Transverse colon (tissue), 4 donors: ENCODE data around the gene TST. TPM values are rescaled to one million over a fixed set of nuclear protein-coding genes. Genes with fewer than 3 reads are reported as not detected.

Experiments used
- DNase-seq: peaks from one replicate; pipeline ENCODE4 v3.0.0-alpha.2; 2019
- H3K27ac ChIP-seq, 4 donors: fragments of 200-600 bp; sonication (generic); 2 replicates each; pipeline ENCODE4 v1.5.1; 2016 to 2018; ENCODE audit warnings: inconsistent platforms in 4 of 4
- H3K27me3 ChIP-seq: fragments of 200-600 bp; sonication (generic); 2 replicates; pipeline ENCODE4 v1.5.1; 2017; ENCODE audit warnings: inconsistent platforms
- H3K36me3 ChIP-seq, 4 donors: fragments of 200-600 bp; sonication (generic); 2 replicates each; pipeline ENCODE4 v1.5.1; 2017 to 2019; ENCODE audit warnings: inconsistent platforms in 4 of 4
- H3K4me1 ChIP-seq, 4 donors: fragments of 200-600 bp; sonication (generic); 2 replicates each; pipeline ENCODE4 v1.5.1; 2017 to 2020; ENCODE audit warnings: inconsistent platforms in 4 of 4
- H3K4me3 ChIP-seq, 4 donors: fragments of 200-600 bp; sonication (generic); 1 replicate in 1 of 4; 2 replicates in 3 of 4; pipeline versions ENCODE4 v1.5.1 to v1.6.1; 2017 to 2019; ENCODE audit warnings: inconsistent platforms in 4 of 4
- H3K9me3 ChIP-seq, 2 donors: fragments of 200-600 bp; sonication (generic); 2 replicates each; pipeline ENCODE4 v1.5.1; 2017 to 2019; ENCODE audit warnings: inconsistent platforms in 2 of 2
- CTCF ChIP-seq, 5 experiments: fragments of 200-600 bp in 3 of 5; fragments of 450-650 bp in 2 of 5; sonication (generic) in 3 of 5; IDR thresholded peaks; 1 replicate in 2 of 5; 2 replicates in 3 of 5; pipeline ENCODE4 v1.5.1; 2016 to 2017; ENCODE audit warnings: antibody characterized with exemption in 5 of 5, inconsistent platforms in 3 of 5, mild to moderate bottlenecking in 2 of 5, moderate library complexity in 1 of 5
- EP300 ChIP-seq: sonication (generic); formaldehyde crosslinking; IDR thresholded peaks from one replicate; pipeline ENCODE4 v1.6.1; 2017; ENCODE audit warnings: antibody characterized with exemption, low read depth
- POLR2A ChIP-seq: fragments of 450-650 bp; IDR thresholded peaks from one replicate; pipeline ENCODE4 v1.6.1; 2016; ENCODE audit warnings: antibody characterized with exemption, mild to moderate bottlenecking, moderate library complexity
- POLR2AphosphoS5 ChIP-seq, 3 donors: sonication (generic); formaldehyde crosslinking; IDR thresholded peaks; one replicate each; pipeline ENCODE4 v1.6.1; 2016; ENCODE audit warnings: antibody characterized with exemption in 3 of 3
- WGBS, 2 donors: methylation state at CpG; one replicate each; pipeline ENCODE4 v1.1.5; 2018; ENCODE audit warnings: low coverage in 1 of 2; 5-methylcytosine and 5-hydroxymethylcytosine counted together
- in situ Hi-C, 4 donors: fragments of 200-750 bp; cut with MboI; loops; one replicate each; pipeline versions ENCODE4 v1.15.0 to v1.15.1; 2017; ENCODE audit warnings: low sequenced_read_pairs in 3 of 4, low pct_ligation_motif_present in 1 of 4, low pct_unique_long_range_greater_than_20kb in 1 of 4
- intact Hi-C: fragments of 100-400 bp; cut with DNase I; formaldehyde crosslinking; loops from one replicate; pipeline ENCODE4 v1.15.1; 2023; ENCODE audit warnings: low total_unique reads
- total RNA-seq, 4 donors: library from RNA; depleted of rRNA; stranded (reverse); fragments of >200 nt; gene quantifications; one replicate each; pipeline ENCODE4 v1.1.0, GENCODE V29; 2016

Gene TST
- total RNA-seq, 4 donors from 2014 or later: 246 to 719 (median 557) TPM

GRCh38 chr22:37043209-37043827 lies 24.1 kb upstream of the TST start:
- Histone ChIP-seq H3K27me3 (no peaks in the 10 kb centered on the region), H3K27ac (peak overlapping the region; percentile 82 to 88 (median 86)), H3K4me3 (no peak overlapping the region), H3K9me3 (no peaks in the 10 kb centered on the region), H3K4me1 (peaks cover 8 to 40% (median 28%) of the 10 kb centered on the region in 4 donors), H3K36me3 (no peaks in the 10 kb centered on the region)
- in situ Hi-C loops: no loop called here
- peak; percentile 53 for TF ChIP-seq POLR2A
- no peak for TF ChIP-seq POLR2AphosphoS5 (IDR thresholded peaks at IDR 0.05)
- intact Hi-C loops: no loop called here
- DNase-seq: no peak
- 20 to 49% methylated on average over 3 to 7 of the region's 7 CpGs for WGBS, 2 donors

GRCh38 chr22:37039466-37039865 lies 20.2 kb upstream of the TST start:
- in situ Hi-C loops: no loop called here
- peaks cover 7% of the 10 kb centered on the region for H3K27me3 ChIP-seq
- intact Hi-C loops: no loop called here
- no peak overlapping the region for H3K27ac ChIP-seq
- H3K36me3 ChIP-seq: no peaks in the 10 kb centered on the region
- peaks cover 8 to 35% (median 21%) of the 10 kb centered on the region in 4 donors for H3K4me1 ChIP-seq
- DNase-seq: no peak
- no peak overlapping the region for H3K4me3 ChIP-seq
- TF ChIP-seq POLR2AphosphoS5 (IDR thresholded peaks at IDR 0.05): no peak
- TF ChIP-seq POLR2A: no peak
- TF ChIP-seq CTCF (IDR thresholded peaks at IDR 0.05): no peak
- 75 to 78% methylated on average over 2 of the region's 2 CpGs for WGBS, 2 donors
- H3K9me3 ChIP-seq: no peaks in the 10 kb centered on the region

- peaks cover 7% of the 10 kb centered on the region for H3K27me3 ChIP-seq
- in situ Hi-C loops: no loop called here
- no peaks in the 10 kb centered on the region for H3K36me3 ChIP-seq
- H3K4me1 ChIP-seq: peaks cover 7 to 35% (median 20%) of the 10 kb centered on the region in 4 donors
- TF ChIP-seq CTCF (IDR thresholded peaks at IDR 0.05) (no peak), POLR2AphosphoS5 (IDR thresholded peaks at IDR 0.05) (no peak), POLR2A (no peak), EP300 (no peak)
- intact Hi-C loops: no loop called here
- no peaks in the 10 kb centered on the region for H3K9me3 ChIP-seq
- DNase-seq: no peak
- no peak overlapping the region for H3K4me3 ChIP-seq
- WGBS, 2 donors: 74 to 76% methylated on average over 9 to 14 of the region's 14 CpGs
- no peak overlapping the region for H3K27ac ChIP-seq
Measured at GRCh38 chr22:37037669-37038068, 18.4 kb upstream of the TST start.

- Histone ChIP-seq H3K27ac (no peak overlapping the region), H3K36me3 (no peaks in the 10 kb centered on the region), H3K4me1 (peaks cover 9 to 41% (median 26%) of the 10 kb centered on the region in 4 donors), H3K4me3 (no peak overlapping the region), H3K27me3 (peaks cover 7% of the 10 kb centered on the region), H3K9me3 (no peaks in the 10 kb centered on the region)
- in situ Hi-C loops: no loop called here
- DNase-seq: no peak
- intact Hi-C loops: no loop called here
- no peak for TF ChIP-seq EP300
- no peak for TF ChIP-seq CTCF (IDR thresholded peaks at IDR 0.05)
- TF ChIP-seq POLR2AphosphoS5 (IDR thresholded peaks at IDR 0.05): no peak
- no peak for TF ChIP-seq POLR2A
- 79 to 93% methylated on average over 3 to 11 of the region's 11 CpGs for WGBS, 2 donors
Measured at GRCh38 chr22:37036655-37037377, 17.6 kb upstream of the TST start.
